ENCODE measurements around the gene RAB1B. TPM values are rescaled to one million over a fixed set of nuclear protein-coding genes. Genes with fewer than 3 reads are reported as not detected.

The RAB1B gene
- total and polyA plus RNA-seq, 10 of the 15 experiments (the other 5 are each of a cell fraction or from before 2014, with no cell fraction given) = 10.4 to 193 (median 96.9) TPM

- TF ChIP-seq NKRF (conservative IDR thresholded peaks at IDR 0.05) (no peak), IKZF1 (conservative IDR thresholded peaks at IDR 0.05) (peak; percentile 25; the same call in 1 of the 2 replicates), CBX5 (IDR thresholded peaks at IDR 0.05; ENCODE audit: low read depth) (no peak)
Observed at GRCh38 chr11:66317723-66318599, 49.5 kb downstream of the RAB1B start (continued).

GRCh38 chr11:66318600-66318970 is 50.1 kb downstream of the RAB1B start:
- 58% methylated on average over 3 of the region's 3 CpGs for WGBS (ENCODE audit: insufficient coverage, insufficient replicate concordance, low lambda C conversion rate, missing lambda C conversion rate)
- SMC1A ChIA-PET (ENCODE audit: uncharacterized antibody, unreplicated experiment) = no interaction called here
- in situ Hi-C loops (cut with MboI) = no loop called here
- peak overlapping the region; percentile 50 for H3K9ac ChIP-seq (ENCODE audit: control insufficient read depth, insufficient read depth, low read length)
- BruUV-seq (replicated peaks) = no TSS peak
- peak overlapping the region; percentile 82 for H2AFZ ChIP-seq (ENCODE audit: control insufficient read depth, low read depth, low read length)
- CTCF ChIA-PET = interaction anchor here (1.9 kb wide), 1 partner anchor 67 kb away, joined by 7 read pairs; no protein-coding TSS in a partner anchor
- no peaks in the 10 kb centered on the region; a peak in 1 of 4 replicates for H3K27me3 ChIP-seq (replicated peaks in 1 of 2; ENCODE audit: control insufficient read depth in 2 of 2, insufficient read depth in 2 of 2, low read length in 1 of 2)
- no peak overlapping the region; the same call in 1 of the 2 replicates for H3K4me2 ChIP-seq (ENCODE audit: control insufficient read depth, insufficient read depth)
- H3K4me1 ChIP-seq (ENCODE audit: control insufficient read depth, insufficient read depth, low read length) = peaks cover 18% of the 10 kb centered on the region
- H3K27ac ChIP-seq (ENCODE audit: control insufficient read depth, insufficient read depth) = peak overlapping the region; percentile 82
- intact Hi-C loops (cut with micrococcal nuclease; ENCODE audit: unreplicated experiment) = no loop called here
- H3K79me2 ChIP-seq (ENCODE audit: control insufficient read depth, insufficient read depth, low read length) = no peaks in the 10 kb centered on the region
- RAD21 ChIA-PET (ENCODE audit: unreplicated experiment) = no interaction called here
- POLR2A ChIA-PET = interaction anchor here (1.6 kb wide), 1 partner anchor 30 kb away, joined by 3 read pairs; the partner anchor contains the start of gene YIF1A
- no peaks in the 10 kb centered on the region; the same call in 2 of the 3 replicates for H3K9me3 ChIP-seq (replicated peaks; ENCODE audit: control insufficient read depth, insufficient read depth, low read length)
- no peak for FAIRE-seq
- no peaks in the 10 kb centered on the region for H4K20me1 ChIP-seq (ENCODE audit: control insufficient read depth, insufficient read depth)
- no peak overlapping the region for H3K4me3 ChIP-seq
- H3K36me3 ChIP-seq (ENCODE audit: control insufficient read depth in 2 of 2, insufficient read depth in 2 of 2, low read length in 1 of 2) = no peaks in the 10 kb centered on the region
- no peak for ATAC-seq
- DNase-seq (ENCODE audit: low read depth, low spot score) = no peak
- TF ChIP-seq SRF (IDR thresholded peaks at IDR 0.05; ENCODE audit: low read depth in 2 of 2, low read length in 2 of 2) (no peak), RAD51 (IDR thresholded peaks at IDR 0.05) (no peak), FOXM1 (IDR thresholded peaks at IDR 0.05; ENCODE audit: low read depth, low read length) (no peak), CREB1 (IDR thresholded peaks at IDR 0.05; ENCODE audit: low read depth) (no peak), USF1 (IDR thresholded peaks at IDR 0.05; ENCODE audit: borderline replicate concordance, extremely low read length, insufficient read depth, low read depth, low read length) (no peak), YBX1 (IDR thresholded peaks at IDR 0.05) (no peak), HDGF (IDR thresholded peaks at IDR 0.05) (no peak), E4F1 (IDR thresholded peaks at IDR 0.05; ENCODE audit: borderline replicate concordance, partially characterized antibody) (no peak), CEBPZ (IDR thresholded peaks at IDR 0.05; ENCODE audit: low read depth, low read length) (no peak), CREM (IDR thresholded peaks at IDR 0.05; ENCODE audit: low read depth) (no peak)
